ENCODE measurements around the gene TM4SF4. TPM values are rescaled to one million over a fixed set of nuclear protein-coding genes. Genes with fewer than 3 reads are reported as not detected.

Gene TM4SF4
- total RNA-seq, 1 donor from 2014 or later: 0.67 TPM

GRCh38 chr3:149494759-149495580, 20.5 kb downstream of the TM4SF4 start:
- Mint-ChIP-seq H3K4me1 (ENCODE audit: unreplicated experiment) (peaks cover 7% of the 10 kb centered on the region), H3K4me3 (ENCODE audit: unreplicated experiment) (no peak overlapping the region), H3K36me3 (ENCODE audit: low read depth, unreplicated experiment) (no peaks in the 10 kb centered on the region), H3K9me3 (ENCODE audit: unreplicated experiment) (no peaks in the 10 kb centered on the region), H3K27ac (ENCODE audit: unreplicated experiment) (no peak overlapping the region), H3K27me3 (ENCODE audit: unreplicated experiment) (peaks cover 2% of the 10 kb centered on the region)
- no peak for TF ChIP-seq CTCF (IDR thresholded peaks at IDR 0.05; ENCODE audit: unreplicated experiment)
- DNase-seq (ENCODE audit: low spot score): no peak

GRCh38 chr3:149495581-149496125, 21.2 kb downstream of the TM4SF4 start:
- no peaks in the 10 kb centered on the region for H3K36me3 Mint-ChIP-seq (ENCODE audit: low read depth, unreplicated experiment)
- no peak for TF ChIP-seq CTCF (IDR thresholded peaks at IDR 0.05; ENCODE audit: unreplicated experiment)
- H3K27me3 Mint-ChIP-seq (ENCODE audit: unreplicated experiment): peaks cover 2% of the 10 kb centered on the region
- no peak overlapping the region for H3K27ac Mint-ChIP-seq (ENCODE audit: unreplicated experiment)
- H3K9me3 Mint-ChIP-seq (ENCODE audit: unreplicated experiment): no peaks in the 10 kb centered on the region
- H3K4me1 Mint-ChIP-seq (ENCODE audit: unreplicated experiment): peaks cover 2% of the 10 kb centered on the region
- no peak overlapping the region for H3K4me3 Mint-ChIP-seq (ENCODE audit: unreplicated experiment)
- no peak for DNase-seq (ENCODE audit: low spot score)

- Mint-ChIP-seq H3K4me1 (ENCODE audit: unreplicated experiment) (no peaks in the 10 kb centered on the region), H3K27me3 (ENCODE audit: unreplicated experiment) (peaks cover 2% of the 10 kb centered on the region), H3K9me3 (ENCODE audit: unreplicated experiment) (no peaks in the 10 kb centered on the region), H3K4me3 (ENCODE audit: unreplicated experiment) (no peak overlapping the region), H3K36me3 (ENCODE audit: low read depth, unreplicated experiment) (no peaks in the 10 kb centered on the region), H3K27ac (ENCODE audit: unreplicated experiment) (no peak overlapping the region)
- no peak for TF ChIP-seq CTCF (IDR thresholded peaks at IDR 0.05; ENCODE audit: unreplicated experiment)
- no peak for DNase-seq (ENCODE audit: low spot score)
Observed at GRCh38 chr3:149496891-149497290, 22.4 kb downstream of the TM4SF4 start.

GRCh38 chr3:149497966-149498670, 23.6 kb downstream of the TM4SF4 start:
- Mint-ChIP-seq H3K36me3 (ENCODE audit: low read depth, unreplicated experiment) (no peaks in the 10 kb centered on the region), H3K27me3 (ENCODE audit: unreplicated experiment) (peaks cover 2% of the 10 kb centered on the region), H3K4me3 (ENCODE audit: unreplicated experiment) (no peak overlapping the region), H3K4me1 (ENCODE audit: unreplicated experiment) (no peaks in the 10 kb centered on the region), H3K27ac (ENCODE audit: unreplicated experiment) (no peak overlapping the region), H3K9me3 (ENCODE audit: unreplicated experiment) (no peaks in the 10 kb centered on the region)
- no peak for DNase-seq (ENCODE audit: low spot score)
- TF ChIP-seq CTCF (IDR thresholded peaks at IDR 0.05; ENCODE audit: unreplicated experiment): no peak

Data from endothelial cell (in vitro differentiated cells).